Stromal cell of bone marrow (primary cell): ENCODE measurements around the gene RHBDF2.
A peak's percentile ranks its signal among the peaks of the same experiment; 100 is the strongest.
"Not testable (repeated sequence)": the region's sequence is repeated elsewhere in the genome, so short reads cannot be mapped to it uniquely, and the experiment has no call there.

Experiments used
- DNase-seq: peaks from one replicate; pipeline ENCODE4 v3.0.0-alpha.2; 2012; ENCODE audit warnings: low read depth

RHBDF2 gene

GRCh38 chr17:76538281-76538931, 37.2 kb upstream of the RHBDF2 start:
- DNase-seq, result no peak

- DNase-seq, result no peak
These were observed 36.5 kb upstream of the RHBDF2 start, which contains the start of gene CYGB for GRCh38 chr17:76537578-76538280. Gene CYGB (minus strand): TSS chr17:76537709. CDS start chr17:76537542, 167 bp downstream.

GRCh38 chr17:76537288-76537577, 36.0 kb upstream of the RHBDF2 start:
- DNase-seq, result no peak

- no peak for DNase-seq
These were observed 35.5 kb upstream of the RHBDF2 start for GRCh38 chr17:76536511-76537287.

GRCh38 chr17:76535788-76536510, 34.7 kb upstream of the RHBDF2 start:
- no peak for DNase-seq

- no peak for DNase-seq
These were observed 33.9 kb upstream of the RHBDF2 start for GRCh38 chr17:76534831-76535732.

GRCh38 chr17:76533640-76534359, 32.6 kb upstream of the RHBDF2 start:
- DNase-seq, result not testable (repeated sequence)

GRCh38 chr17:76532072-76532651, 30.9 kb upstream of the RHBDF2 start:
- no peak for DNase-seq

- DNase-seq, result no peak
These were observed 30.3 kb upstream of the RHBDF2 start for GRCh38 chr17:76531486-76532038.

GRCh38 chr17:76530811-76531485, 29.7 kb upstream of the RHBDF2 start:
- DNase-seq, result no peak

- DNase-seq, result peak; percentile 80
These were observed 29.0 kb upstream of the RHBDF2 start for GRCh38 chr17:76530095-76530723.

GRCh38 chr17:76529224-76530094, 28.2 kb upstream of the RHBDF2 start:
- DNase-seq, result peak; percentile 98

- DNase-seq, result peak; percentile 40
These were observed 27.5 kb upstream of the RHBDF2 start for GRCh38 chr17:76528528-76529223.

- no peak for DNase-seq
These were observed 26.9 kb upstream of the RHBDF2 start for GRCh38 chr17:76528156-76528527.

GRCh38 chr17:76527430-76528111, 26.3 kb upstream of the RHBDF2 start:
- peak; percentile 76 for DNase-seq

GRCh38 chr17:76527016-76527415, 25.8 kb upstream of the RHBDF2 start:
- not testable (repeated sequence) for DNase-seq

- not testable (repeated sequence) for DNase-seq
These were observed 24.2 kb upstream of the RHBDF2 start for GRCh38 chr17:76525513-76525833.
